GM23338 (cell line): ENCODE results near the gene GRIP2.

ENCODE experiments used
- POLR2AphosphoS5 ChIP-seq: IDR thresholded peaks from 2 replicates; pipeline ENCODE4 v1.6.1; 2016; ENCODE audit warnings: antibody characterized with exemption, low read depth
- TF ChIP-seq, protein P1 (sequence below), 2 experiments: fragments of 200-600 bp in 1 of 2; sonication (generic) in 1 of 2; conservative IDR thresholded peaks; 2 replicates each; pipeline versions ENCODE4 v1.5.1 to v1.6.1; 2016 to 2017; ENCODE audit warnings: antibody characterized with exemption in 2 of 2, low read depth in 2 of 2, mild to moderate bottlenecking in 2 of 2, moderate library complexity in 1 of 2

DNA sequence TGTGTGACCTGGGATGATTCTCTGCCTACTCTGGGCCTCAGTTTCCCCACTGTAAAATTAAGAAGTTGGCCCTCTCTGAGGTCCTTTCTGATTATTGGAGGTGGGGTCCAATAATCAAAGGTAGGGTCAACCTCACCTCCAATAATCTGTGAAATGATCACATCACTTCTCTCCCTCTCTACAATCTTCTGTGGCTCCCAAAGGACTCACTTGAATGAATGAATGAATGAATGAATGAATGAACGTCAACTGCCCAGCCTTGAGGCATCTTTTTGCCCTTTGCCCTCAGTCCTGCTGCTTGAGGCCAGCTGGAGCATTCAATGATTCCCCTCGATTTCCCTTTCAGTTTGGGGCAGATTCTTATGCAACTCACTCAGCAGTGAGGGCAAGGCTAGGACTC, 26.7 kb upstream of the GRIP2 start:
- TF ChIP-seq POLR2AphosphoS5 = no peak
- TF ChIP-seq, protein P1, sequence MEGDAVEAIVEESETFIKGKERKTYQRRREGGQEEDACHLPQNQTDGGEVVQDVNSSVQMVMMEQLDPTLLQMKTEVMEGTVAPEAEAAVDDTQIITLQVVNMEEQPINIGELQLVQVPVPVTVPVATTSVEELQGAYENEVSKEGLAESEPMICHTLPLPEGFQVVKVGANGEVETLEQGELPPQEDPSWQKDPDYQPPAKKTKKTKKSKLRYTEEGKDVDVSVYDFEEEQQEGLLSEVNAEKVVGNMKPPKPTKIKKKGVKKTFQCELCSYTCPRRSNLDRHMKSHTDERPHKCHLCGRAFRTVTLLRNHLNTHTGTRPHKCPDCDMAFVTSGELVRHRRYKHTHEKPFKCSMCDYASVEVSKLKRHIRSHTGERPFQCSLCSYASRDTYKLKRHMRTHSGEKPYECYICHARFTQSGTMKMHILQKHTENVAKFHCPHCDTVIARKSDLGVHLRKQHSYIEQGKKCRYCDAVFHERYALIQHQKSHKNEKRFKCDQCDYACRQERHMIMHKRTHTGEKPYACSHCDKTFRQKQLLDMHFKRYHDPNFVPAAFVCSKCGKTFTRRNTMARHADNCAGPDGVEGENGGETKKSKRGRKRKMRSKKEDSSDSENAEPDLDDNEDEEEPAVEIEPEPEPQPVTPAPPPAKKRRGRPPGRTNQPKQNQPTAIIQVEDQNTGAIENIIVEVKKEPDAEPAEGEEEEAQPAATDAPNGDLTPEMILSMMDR (conservative IDR thresholded peaks at IDR 0.05; ENCODE audit: low read depth in 2 of 2) = no peak
